Stimulated activated CD4-positive, alpha-beta T cell treated with anti-CD3 and anti-CD28 coated beads, Interleukin-12 subunit alpha, Interleukin-12 subunit beta, amount 100 ng/mL, for 48 hours (primary cell): ENCODE measurements around the gene TTC22.
A peak's percentile ranks its signal among the peaks of the same experiment; 100 is the strongest.

Experiments used
- DNase-seq, 3 donors: peaks; one replicate each; pipeline ENCODE4 v3.0.0-alpha.2; 2020; ENCODE audit warnings: low read depth in 2 of 3, low spot score in 1 of 3

Gene TTC22

DNA sequence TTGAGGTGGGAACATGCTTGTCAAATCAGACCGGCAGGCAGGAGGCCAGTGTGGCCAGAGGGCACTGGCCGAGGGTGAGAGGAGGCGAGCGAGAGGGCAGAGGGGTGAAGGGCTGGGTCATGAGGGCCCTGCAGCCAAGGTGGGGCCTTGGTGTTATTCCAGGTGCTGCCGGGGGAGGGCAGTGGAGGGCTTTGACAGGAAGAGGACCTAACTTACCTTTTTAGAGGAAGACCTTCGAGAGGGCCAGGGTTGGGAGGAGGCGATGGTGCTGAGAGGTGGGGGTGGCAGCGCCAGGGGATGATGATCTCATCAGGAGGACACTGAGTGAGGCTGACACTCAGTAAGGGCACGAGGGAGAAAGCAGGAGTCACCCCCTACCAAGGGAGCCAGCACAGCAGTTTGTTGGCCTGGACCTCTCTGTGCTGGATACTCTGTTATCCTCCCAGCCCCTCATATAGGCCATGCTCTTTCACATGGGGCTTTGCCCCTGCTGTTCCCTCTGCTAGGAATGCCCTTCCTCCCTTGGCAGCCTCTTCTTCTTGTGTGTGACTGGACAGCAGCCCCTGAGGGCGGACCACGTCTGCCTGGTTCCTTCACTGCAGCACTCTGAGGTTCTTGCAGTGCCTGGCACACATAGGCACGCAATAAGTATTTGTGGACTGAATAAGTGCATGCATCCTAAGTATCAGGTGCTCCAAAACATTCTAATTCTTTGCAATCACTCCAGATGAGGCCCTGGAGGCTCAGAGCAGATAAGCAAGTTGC is 7.5 kb upstream of the TTC22 start:
- DNase-seq, result no peak

GRCh38 chr1:54807756-54808155 is 6.6 kb upstream of the TTC22 start:
- no peak for DNase-seq

- DNase-seq, result no peak
Observed at GRCh38 chr1:54806931-54807611, 5.9 kb upstream of the TTC22 start.

DNA sequence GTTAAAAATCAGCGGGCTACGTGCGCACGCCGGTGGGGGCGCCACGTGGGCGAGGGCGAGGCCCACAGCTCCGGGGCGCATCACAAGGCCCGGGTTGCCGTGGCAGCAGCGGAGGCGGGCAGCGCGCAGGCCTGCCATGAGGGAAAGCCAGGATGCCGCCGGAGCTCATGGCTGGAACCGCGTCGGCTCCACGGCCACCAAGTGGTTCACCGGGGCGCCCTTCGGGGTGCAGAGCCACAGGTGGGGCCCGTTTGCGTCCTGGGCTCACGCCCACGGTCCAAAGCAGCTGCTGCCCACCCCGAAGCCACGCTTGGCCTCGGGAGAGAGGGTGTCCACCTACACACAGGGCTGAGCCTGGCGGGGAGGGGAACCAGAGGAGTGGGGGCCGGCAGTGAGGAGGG is 4.9 kb upstream of the TTC22 start:
- no peak for DNase-seq

- DNase-seq, result no peak
Observed at GRCh38 chr1:54805466-54805865, 4.3 kb upstream of the TTC22 start.

DNA sequence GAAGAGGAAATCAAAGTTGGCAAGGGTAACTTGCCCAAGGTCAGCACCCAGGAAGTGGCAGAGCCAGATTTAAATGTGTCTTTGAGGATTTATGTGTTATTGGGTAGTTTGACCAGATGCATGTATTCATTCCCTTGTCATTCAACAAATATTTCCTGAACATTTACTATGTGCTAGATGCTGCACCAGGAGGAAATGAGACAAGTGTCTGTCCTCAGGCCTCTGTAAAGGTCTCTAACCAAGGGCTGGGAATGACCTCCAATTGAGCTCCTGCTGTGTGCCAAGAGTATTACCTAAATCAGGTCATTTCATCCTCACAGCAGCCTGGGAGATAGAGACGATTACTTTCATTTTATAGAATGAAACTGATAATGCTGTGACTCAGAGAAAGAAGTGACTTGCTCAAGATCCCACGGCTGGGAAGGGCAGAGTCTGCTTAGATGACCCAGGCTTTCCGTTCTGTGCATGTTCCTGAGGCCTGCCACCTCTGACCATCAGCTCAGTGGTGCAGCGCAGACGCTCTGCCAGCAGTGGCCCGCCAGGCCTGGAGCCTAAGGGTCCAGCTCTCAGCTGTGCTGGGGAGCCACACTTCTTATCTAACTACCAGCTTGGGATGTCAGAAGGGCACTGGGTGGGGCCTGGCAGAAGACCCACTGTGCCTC is 3.5 kb upstream of the TTC22 start:
- DNase-seq, result peak in 1 of 3 donors; percentile 20

DNA sequence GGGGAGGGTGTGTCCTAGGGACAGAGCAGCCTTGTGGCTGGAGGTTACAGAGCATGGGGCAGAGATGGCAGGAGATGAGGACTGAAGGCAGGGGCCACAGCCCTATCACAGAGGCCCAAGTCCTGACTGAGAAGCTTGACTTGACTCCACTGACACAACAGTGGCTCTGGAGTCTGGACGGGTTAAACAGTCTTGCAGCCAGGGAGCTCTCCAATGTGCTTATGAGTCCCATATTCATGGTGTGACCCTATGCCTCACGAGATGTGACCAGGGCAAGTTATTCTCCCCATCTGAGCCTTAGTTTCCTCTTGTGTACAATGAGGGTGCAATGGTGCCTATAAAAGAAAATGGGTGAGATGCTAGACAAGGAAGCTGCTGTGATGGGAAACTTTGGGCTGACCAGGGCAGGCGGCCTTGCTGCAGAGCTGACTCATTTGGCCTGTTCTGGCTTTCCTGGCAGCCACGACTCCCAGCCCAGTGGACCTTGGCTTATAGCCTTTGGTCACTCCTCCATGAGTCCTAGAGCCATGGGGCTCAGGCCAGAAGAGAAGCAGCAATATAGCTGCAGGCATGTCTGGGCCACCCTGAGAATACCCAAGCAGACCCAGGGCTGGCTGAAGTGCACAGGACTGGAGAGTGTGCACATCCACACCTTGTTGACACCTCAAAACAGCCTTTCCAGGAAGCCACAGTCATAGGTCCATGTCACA is 2.8 kb upstream of the TTC22 start:
- no peak for DNase-seq

- DNase-seq, result no peak
Observed at GRCh38 chr1:54800041-54800898, 853 bp downstream of the TTC22 start.

DNA sequence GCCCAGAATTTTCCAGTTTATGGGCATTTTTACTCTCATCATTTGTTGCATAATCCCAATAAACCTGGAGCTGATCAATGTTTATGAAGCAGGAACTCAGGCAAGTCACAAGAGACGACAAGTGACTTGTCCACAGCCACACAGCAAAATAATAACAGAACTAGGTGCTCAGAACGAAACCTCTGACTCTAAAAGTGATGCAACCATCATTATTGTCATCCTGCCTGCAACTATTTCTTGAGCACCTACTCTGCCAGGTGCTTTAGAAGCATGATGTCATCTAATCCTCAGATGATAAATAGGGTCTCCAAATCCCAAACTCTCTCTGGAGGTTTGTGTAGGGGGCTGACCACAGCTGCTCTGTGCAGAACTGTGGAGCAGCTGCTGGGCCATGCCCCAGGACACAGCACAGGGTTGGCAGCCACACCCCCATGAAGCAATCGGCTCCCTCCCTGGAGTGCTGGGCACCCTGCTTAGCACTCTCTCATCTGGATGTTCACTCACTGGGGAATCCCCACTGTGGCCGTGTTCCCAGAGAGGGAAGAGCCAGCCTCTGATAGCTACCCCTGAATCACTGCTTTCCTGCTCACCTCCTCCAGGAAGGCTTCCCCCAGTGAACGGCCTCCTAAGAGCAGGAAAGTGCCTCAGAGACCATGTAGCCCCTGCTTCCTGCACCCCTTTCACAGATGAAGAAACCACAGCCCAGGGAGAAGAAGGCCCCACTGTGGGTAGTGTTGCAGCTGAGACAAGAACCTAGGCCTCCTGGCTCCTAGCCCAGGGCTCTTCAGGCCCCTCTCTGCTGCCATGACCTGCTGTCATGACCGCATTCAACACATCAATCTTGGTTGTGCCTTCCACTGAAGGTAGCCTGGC is 2.1 kb downstream of the TTC22 start:
- peak; percentile 31 to 44 (median 39) for DNase-seq

DNA sequence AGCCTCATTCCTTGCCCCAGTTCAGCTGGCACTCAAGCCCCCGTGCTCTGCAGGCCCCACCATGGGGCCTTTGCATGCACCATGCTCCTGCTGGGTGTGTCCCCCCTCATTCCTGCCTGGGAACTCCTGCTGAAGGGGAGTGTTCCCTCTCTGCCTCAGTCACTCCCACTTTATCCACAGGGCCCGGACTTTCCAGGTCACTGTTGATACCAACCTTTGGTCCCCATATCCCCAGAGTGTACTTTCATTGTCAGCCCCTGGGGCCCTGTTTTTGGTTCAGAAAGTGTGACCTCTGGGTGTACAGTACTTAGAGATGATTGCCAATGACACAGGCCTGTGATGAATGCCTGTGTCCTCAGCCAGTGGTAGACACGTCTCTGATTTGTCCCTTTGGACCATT is 2.9 kb downstream of the TTC22 start:
- DNase-seq, result no peak

DNA sequence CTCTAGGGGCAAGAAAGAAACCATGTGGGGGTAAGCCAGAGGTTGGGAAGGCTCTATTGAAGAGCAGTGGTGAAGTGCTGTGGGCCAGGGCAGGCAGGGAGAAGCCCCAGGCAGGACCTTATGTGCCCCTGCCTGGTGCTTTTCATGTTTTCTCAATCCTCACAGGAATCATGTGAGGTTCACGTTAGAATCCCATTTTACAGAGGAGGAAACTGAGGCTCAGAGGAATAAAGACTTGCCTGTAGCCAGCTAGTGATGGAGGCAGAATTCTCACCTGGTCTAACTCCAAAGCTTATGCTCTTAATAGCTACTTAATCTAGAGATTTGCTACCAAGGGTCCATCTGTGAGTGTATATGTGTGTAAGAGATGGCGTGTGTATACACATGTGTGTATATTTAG is 4.2 kb downstream of the TTC22 start:
- DNase-seq, result no peak

DNA sequence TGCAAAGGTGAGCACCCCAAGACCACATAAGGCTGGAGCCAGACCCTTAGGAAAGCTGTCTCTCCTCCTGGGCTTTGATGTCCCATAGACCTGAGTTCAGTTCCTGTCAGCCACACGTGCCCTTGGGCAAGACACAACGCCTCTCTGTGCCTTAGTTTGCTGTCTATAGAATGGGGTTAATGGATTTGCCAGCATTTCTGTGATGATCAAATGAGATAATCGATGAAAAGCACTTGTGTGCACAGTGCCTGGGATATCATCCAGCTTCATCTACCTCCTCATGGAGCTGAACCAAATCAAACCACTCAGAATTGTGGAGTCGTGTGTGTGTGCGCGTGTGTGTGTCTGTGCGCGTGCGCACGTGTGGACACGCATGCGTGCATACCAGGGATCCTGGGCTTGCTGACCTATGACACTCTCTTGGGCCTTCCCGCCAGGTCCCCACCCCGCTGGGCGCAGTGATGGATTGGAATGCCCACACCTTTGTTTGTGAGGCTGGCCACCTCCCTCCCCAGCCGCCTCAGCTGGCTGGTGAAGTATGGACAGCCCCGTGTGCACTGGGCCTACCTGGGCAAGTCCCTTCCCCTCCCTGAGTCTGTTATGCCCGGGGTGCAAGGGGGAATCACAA is 5.2 kb downstream of the TTC22 start:
- DNase-seq, result no peak

DNA sequence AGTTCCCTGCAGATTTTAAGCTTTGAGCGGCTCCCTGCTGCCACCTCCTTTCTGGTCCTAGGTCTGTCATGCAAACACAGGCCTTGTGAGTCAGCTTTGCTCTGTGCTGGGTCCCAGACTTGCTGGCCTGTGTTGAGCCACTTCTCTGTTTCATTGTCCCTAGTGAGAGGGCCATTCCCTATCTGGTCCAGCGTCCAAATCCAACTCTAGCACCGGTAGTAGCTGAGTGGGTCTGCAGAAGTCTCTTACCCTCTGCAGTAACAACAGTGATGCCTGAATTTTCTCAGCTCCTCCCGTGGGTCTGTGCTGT is 5.8 kb downstream of the TTC22 start:
- no peak for DNase-seq

GRCh38 chr1:54794451-54795355 is 6.4 kb downstream of the TTC22 start:
- DNase-seq, result no peak

- no peak for DNase-seq
Observed at GRCh38 chr1:54792686-54793282, 8.3 kb downstream of the TTC22 start.

GRCh38 chr1:54791880-54792522 is 9.1 kb downstream of the TTC22 start:
- DNase-seq, result peak; percentile 51 to 71 (median 60)

DNA sequence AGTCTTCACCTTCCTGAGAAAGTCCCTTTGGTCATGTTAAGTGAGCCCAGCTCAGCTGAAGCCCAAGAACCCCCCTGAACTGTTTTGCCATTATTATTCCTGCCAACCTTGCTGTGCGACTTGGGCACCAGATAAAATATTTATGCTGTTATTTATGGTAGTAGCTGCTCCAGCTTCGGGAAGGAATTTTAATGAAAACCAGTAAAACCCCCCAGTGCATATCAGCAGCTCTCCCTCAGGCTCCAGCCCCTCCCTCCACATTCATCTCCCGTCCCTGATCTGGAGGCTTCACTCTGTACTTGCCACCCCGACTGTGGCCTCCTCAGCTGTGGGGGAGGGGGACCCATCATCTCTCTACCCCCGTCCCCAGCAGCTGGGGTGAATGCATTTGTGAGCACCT is 12.7 kb downstream of the TTC22 start:
- DNase-seq, result no peak

- DNase-seq, result no peak
Observed at GRCh38 chr1:54787604-54788003, 13.5 kb downstream of the TTC22 start.
